NCI-H446 treated with DMSO at 0.1 percent for 48 hours (cell line): ENCODE results near the gene PMEPA1.

ENCODE experiments used
- DNase-seq: peaks from one replicate; lab custom pipeline; 2025; lab: John Stamatoyannopoulos, UW

Gene PMEPA1

GRCh38 chr20:57609086-57609841, 100.6 kb downstream of the PMEPA1 start:
- no peak for DNase-seq

GRCh38 chr20:57608516-57608915, 101.3 kb downstream of the PMEPA1 start:
- no peak for DNase-seq

GRCh38 chr20:57605878-57606277, 103.9 kb downstream of the PMEPA1 start:
- DNase-seq: no peak

- DNase-seq: no peak
Observed at GRCh38 chr20:57605045-57605444, 104.8 kb downstream of the PMEPA1 start.

GRCh38 chr20:57603120-57603519, 106.7 kb downstream of the PMEPA1 start:
- DNase-seq: no peak

GRCh38 chr20:57601737-57602136, 108.1 kb downstream of the PMEPA1 start:
- no peak for DNase-seq

- DNase-seq: no peak
Observed at GRCh38 chr20:57601211-57601570, 108.6 kb downstream of the PMEPA1 start.

- no peak for DNase-seq
Observed at GRCh38 chr20:57600320-57601210, 109.2 kb downstream of the PMEPA1 start.

GRCh38 chr20:57598491-57598890, 111.3 kb downstream of the PMEPA1 start:
- no peak for DNase-seq
